ENCODE results near the gene COPG2. TPM values are rescaled to one million over a fixed set of nuclear protein-coding genes. Genes with fewer than 3 reads are reported as not detected.

The COPG2 gene
- total RNA-seq (2014; rRNA removed; shearing (Covaris generic)) (66.3 and 72.4 TPM in 2 replicates), polyA plus RNA-seq (2016; fragmentation: Nextera tagmentation; extraction: Ambion mirVana) (4.9 and 5.1 TPM in 2 replicates)
- long read RNA-seq, transcript COPG2-202 (24 exons, 3,134 nt) = major isoform, 6 of 12 reads
- long read RNA-seq, partial matches to known transcripts = 5 of 12 reads
- long read RNA-seq, other reads (novel, unspliced or antisense) = 0 of 12 reads

DNA sequence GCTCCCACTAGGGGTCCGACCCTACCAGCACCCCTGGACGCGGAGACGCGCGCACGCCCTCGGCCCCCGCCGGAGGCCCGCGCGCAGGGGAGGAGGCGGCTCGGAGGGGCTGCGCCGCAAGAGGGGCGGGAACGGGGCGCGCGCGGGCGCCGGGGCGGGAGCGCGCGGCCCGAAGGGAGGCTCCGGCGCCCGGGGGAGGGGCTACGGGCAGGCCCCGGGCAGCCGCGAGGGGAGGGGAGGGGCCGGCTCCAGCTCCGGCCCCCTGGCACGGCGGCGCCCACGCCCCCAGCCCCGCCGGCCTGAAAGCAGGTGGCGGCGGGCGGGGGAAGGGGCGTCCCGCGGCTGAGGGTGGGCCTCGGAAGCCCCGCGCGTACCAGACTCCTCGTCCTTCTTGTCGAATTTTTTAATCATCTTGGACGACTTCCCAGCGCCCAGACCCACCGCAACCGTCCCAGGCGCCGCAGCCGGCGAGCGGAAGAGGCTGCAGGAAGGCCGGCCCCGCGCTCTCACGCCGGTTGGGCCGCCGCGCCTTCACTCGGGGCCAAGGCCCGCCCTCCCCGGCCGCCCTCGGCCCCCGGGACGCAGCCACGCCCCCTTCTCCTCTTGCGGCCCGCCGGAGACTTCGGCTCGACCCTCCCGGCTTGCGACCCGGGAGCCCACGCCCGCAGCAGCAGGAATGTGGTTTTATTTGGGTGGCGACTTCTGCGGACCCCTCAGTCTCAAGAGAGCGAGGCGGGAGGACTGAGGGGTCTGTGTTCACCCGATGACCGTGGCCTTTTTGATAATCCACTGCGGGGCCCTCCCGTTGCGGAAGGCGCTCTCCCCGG, at the start of gene COPG2:
Gene COPG2, minus strand, starts transcription at position 491 of the 827 bp plus-strand sequence. Its CDS starts 80 bp downstream, at position 411.
- H3K27me3 Mint-ChIP-seq (ENCODE audit: insufficient read depth, low read depth, poor library complexity) = peaks cover 2% of the 10 kb centered on the region
- peak; percentile 97 for ATAC-seq

GRCh38 chr7:130712416-130712815, 43.9 kb upstream of the COPG2 start:
- H3K36me3 Mint-ChIP-seq (ENCODE audit: low read depth) = no peaks in the 10 kb centered on the region
- no peaks in the 10 kb centered on the region for H3K9me3 Mint-ChIP-seq
- TF ChIP-seq POLR2AphosphoS5 (IDR thresholded peaks at IDR 0.05; ENCODE audit: low read depth) = no peak
- no peaks in the 10 kb centered on the region for H3K27me3 ChIP-seq (ENCODE audit: insufficient read depth)
- H3K79me2 ChIP-seq (replicated peaks; ENCODE audit: insufficient read depth) = no peaks in the 10 kb centered on the region
- DNase-seq (ENCODE audit: low spot score) = peak; percentile 8
- H3K27ac ChIP-seq (ENCODE audit: low read depth) = no peak overlapping the region
- no peaks in the 10 kb centered on the region for H4K20me1 ChIP-seq (replicated peaks; ENCODE audit: insufficient read depth)
- no peaks in the 10 kb centered on the region for H3K27me3 Mint-ChIP-seq (ENCODE audit: insufficient read depth, low read depth, poor library complexity)
- H3F3A ChIP-seq (replicated peaks; ENCODE audit: low read depth) = no peaks in the 10 kb centered on the region
- H3K36me3 ChIP-seq (ENCODE audit: insufficient read depth) = no peaks in the 10 kb centered on the region
- no peak overlapping the region for H3K4me3 Mint-ChIP-seq
- H3K4me3 ChIP-seq = no peak overlapping the region
- H2AFZ ChIP-seq = peak overlapping the region; percentile 75
- H3K4me2 ChIP-seq = no peak overlapping the region
- H3K4me1 Mint-ChIP-seq = peaks cover 3% of the 10 kb centered on the region; the same call in 1 of the 3 replicates
- no peak for ATAC-seq
- no peaks in the 10 kb centered on the region for H3K4me1 ChIP-seq (ENCODE audit: insufficient read depth)
- H3K9me2 ChIP-seq (ENCODE audit: insufficient read depth) = no peaks in the 10 kb centered on the region
- no peak overlapping the region for H3K27ac Mint-ChIP-seq

More for the DNA sequence above, at the start of gene COPG2:
- Histone ChIP-seq H3K36me3 (ENCODE audit: insufficient read depth) (peaks cover 3% of the 10 kb centered on the region; the same call in 1 of the 2 replicates), H3K4me1 (ENCODE audit: insufficient read depth) (peaks cover 4% of the 10 kb centered on the region; the same call in 1 of the 2 replicates), H3K27me3 (ENCODE audit: insufficient read depth) (peaks cover 8% of the 10 kb centered on the region), H3K4me2 (peak within 1 kb of the TSS; percentile 95), H3K27ac (ENCODE audit: low read depth) (no peak within 1 kb of the TSS), H2AFZ (peak within 1 kb of the TSS; percentile 98), H3F3A (replicated peaks; ENCODE audit: low read depth) (no peaks in the 10 kb centered on the region), H3K4me3 (peak within 1 kb of the TSS; percentile 98), H4K20me1 (replicated peaks; ENCODE audit: insufficient read depth) (no peaks in the 10 kb centered on the region), H3K79me2 (replicated peaks; ENCODE audit: insufficient read depth) (no peaks in the 10 kb centered on the region), H3K9me2 (ENCODE audit: insufficient read depth) (no peaks in the 10 kb centered on the region)
- H3K27ac Mint-ChIP-seq = 0 out of 2 replicates have a peak within 1 kb of the TSS, but pooled peaks have one; percentile 67
- no peaks in the 10 kb centered on the region for H3K9me3 Mint-ChIP-seq
- peaks cover 11% of the 10 kb centered on the region; the same call in 2 of the 3 replicates for H3K36me3 Mint-ChIP-seq (ENCODE audit: low read depth)
- peak; percentile 91 for TF ChIP-seq POLR2AphosphoS5 (IDR thresholded peaks at IDR 0.05; ENCODE audit: low read depth)
- TF ChIP-seq, protein P1, sequence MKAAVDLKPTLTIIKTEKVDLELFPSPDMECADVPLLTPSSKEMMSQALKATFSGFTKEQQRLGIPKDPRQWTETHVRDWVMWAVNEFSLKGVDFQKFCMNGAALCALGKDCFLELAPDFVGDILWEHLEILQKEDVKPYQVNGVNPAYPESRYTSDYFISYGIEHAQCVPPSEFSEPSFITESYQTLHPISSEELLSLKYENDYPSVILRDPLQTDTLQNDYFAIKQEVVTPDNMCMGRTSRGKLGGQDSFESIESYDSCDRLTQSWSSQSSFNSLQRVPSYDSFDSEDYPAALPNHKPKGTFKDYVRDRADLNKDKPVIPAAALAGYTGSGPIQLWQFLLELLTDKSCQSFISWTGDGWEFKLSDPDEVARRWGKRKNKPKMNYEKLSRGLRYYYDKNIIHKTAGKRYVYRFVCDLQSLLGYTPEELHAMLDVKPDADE (IDR thresholded peaks at IDR 0.05) = no peak; the same call in 1 of the 2 replicates
- peaks cover 14% of the 10 kb centered on the region; the same call in 2 of the 3 replicates for H3K4me1 Mint-ChIP-seq
- peak; percentile 96 for DNase-seq (ENCODE audit: low spot score)
- H3K4me3 Mint-ChIP-seq = peak within 1 kb of the TSS; percentile 92

DNA sequence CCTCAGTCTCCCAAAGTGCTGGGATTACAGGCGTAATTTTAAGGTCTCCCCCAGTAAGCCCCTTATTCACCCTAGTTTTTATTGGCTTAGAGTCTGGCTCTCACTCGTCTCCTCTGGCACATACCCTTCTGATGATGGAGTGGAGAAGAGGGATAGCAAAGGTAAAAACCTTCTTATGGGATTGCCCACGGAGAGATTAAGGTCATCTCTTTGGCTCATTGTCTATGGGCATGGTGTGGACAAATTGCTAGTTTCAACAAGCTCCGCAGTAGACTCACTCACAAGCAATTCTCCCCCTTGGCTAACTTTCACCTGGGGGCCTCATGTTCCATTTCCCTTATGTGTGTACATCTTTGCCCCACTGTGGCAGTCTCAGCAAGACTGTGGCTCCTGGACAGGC, 40.2 kb upstream of the COPG2 start:
- Mint-ChIP-seq H3K27me3 (ENCODE audit: insufficient read depth, low read depth, poor library complexity) (no peaks in the 10 kb centered on the region), H3K4me3 (no peak overlapping the region), H3K27ac (no peak overlapping the region), H3K36me3 (ENCODE audit: low read depth) (no peaks in the 10 kb centered on the region), H3K9me3 (peaks cover 7% of the 10 kb centered on the region), H3K4me1 (peaks cover 3% of the 10 kb centered on the region; the same call in 1 of the 3 replicates)
- no peak for DNase-seq (ENCODE audit: low spot score)
- Histone ChIP-seq H3K27ac (ENCODE audit: low read depth) (no peak overlapping the region), H2AFZ (no peak overlapping the region), H3F3A (replicated peaks; ENCODE audit: low read depth) (no peaks in the 10 kb centered on the region), H3K27me3 (ENCODE audit: insufficient read depth) (no peaks in the 10 kb centered on the region), H3K36me3 (ENCODE audit: insufficient read depth) (no peaks in the 10 kb centered on the region), H4K20me1 (replicated peaks; ENCODE audit: insufficient read depth) (no peaks in the 10 kb centered on the region), H3K4me1 (ENCODE audit: insufficient read depth) (no peaks in the 10 kb centered on the region), H3K4me3 (no peak overlapping the region), H3K4me2 (no peak overlapping the region), H3K9me2 (ENCODE audit: insufficient read depth) (no peaks in the 10 kb centered on the region), H3K79me2 (replicated peaks; ENCODE audit: insufficient read depth) (no peaks in the 10 kb centered on the region)
- no peak for ATAC-seq
- TF ChIP-seq JUNB (IDR thresholded peaks at IDR 0.05; ENCODE audit: unreplicated experiment) = no peak
- no peak for TF ChIP-seq NANOG (IDR thresholded peaks at IDR 0.05; ENCODE audit: borderline replicate concordance)
- TF ChIP-seq CREB1 (CRISPR knock-in tag; IDR thresholded peaks at IDR 0.05; ENCODE audit: low read depth) = no peak
- TF ChIP-seq, protein P2, sequence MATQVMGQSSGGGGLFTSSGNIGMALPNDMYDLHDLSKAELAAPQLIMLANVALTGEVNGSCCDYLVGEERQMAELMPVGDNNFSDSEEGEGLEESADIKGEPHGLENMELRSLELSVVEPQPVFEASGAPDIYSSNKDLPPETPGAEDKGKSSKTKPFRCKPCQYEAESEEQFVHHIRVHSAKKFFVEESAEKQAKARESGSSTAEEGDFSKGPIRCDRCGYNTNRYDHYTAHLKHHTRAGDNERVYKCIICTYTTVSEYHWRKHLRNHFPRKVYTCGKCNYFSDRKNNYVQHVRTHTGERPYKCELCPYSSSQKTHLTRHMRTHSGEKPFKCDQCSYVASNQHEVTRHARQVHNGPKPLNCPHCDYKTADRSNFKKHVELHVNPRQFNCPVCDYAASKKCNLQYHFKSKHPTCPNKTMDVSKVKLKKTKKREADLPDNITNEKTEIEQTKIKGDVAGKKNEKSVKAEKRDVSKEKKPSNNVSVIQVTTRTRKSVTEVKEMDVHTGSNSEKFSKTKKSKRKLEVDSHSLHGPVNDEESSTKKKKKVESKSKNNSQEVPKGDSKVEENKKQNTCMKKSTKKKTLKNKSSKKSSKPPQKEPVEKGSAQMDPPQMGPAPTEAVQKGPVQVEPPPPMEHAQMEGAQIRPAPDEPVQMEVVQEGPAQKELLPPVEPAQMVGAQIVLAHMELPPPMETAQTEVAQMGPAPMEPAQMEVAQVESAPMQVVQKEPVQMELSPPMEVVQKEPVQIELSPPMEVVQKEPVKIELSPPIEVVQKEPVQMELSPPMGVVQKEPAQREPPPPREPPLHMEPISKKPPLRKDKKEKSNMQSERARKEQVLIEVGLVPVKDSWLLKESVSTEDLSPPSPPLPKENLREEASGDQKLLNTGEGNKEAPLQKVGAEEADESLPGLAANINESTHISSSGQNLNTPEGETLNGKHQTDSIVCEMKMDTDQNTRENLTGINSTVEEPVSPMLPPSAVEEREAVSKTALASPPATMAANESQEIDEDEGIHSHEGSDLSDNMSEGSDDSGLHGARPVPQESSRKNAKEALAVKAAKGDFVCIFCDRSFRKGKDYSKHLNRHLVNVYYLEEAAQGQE (IDR thresholded peaks at IDR 0.05; ENCODE audit: unreplicated experiment) = no peak
- TF ChIP-seq, protein P3, sequence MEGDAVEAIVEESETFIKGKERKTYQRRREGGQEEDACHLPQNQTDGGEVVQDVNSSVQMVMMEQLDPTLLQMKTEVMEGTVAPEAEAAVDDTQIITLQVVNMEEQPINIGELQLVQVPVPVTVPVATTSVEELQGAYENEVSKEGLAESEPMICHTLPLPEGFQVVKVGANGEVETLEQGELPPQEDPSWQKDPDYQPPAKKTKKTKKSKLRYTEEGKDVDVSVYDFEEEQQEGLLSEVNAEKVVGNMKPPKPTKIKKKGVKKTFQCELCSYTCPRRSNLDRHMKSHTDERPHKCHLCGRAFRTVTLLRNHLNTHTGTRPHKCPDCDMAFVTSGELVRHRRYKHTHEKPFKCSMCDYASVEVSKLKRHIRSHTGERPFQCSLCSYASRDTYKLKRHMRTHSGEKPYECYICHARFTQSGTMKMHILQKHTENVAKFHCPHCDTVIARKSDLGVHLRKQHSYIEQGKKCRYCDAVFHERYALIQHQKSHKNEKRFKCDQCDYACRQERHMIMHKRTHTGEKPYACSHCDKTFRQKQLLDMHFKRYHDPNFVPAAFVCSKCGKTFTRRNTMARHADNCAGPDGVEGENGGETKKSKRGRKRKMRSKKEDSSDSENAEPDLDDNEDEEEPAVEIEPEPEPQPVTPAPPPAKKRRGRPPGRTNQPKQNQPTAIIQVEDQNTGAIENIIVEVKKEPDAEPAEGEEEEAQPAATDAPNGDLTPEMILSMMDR (conservative IDR thresholded peaks at IDR 0.05; ENCODE audit: low read depth in 2 of 2) = no peak
- TF ChIP-seq, protein P1 (IDR thresholded peaks at IDR 0.05) = no peak
- TF ChIP-seq ZNF114 (CRISPR knock-in tag; IDR thresholded peaks at IDR 0.05) = no peak
